Stimulated activated CD8-positive, alpha-beta memory T cell treated with anti-CD3 and anti-CD28 coated beads, Interleukin-2, amount 100 ng/mL, for 1 hour (primary cell): Measurements from ENCODE around the gene OR1N2.
"Not testable (repeated sequence)": the region's sequence is repeated elsewhere in the genome, so short reads cannot be mapped to it uniquely, and the experiment has no call there.

Source experiments
- DNase-seq, 2 donors: peaks; one replicate each; pipeline ENCODE4 v3.0.0-alpha.2; 2020; ENCODE audit warnings: low read depth in 2 of 2

OR1N2 gene

GRCh38 chr9:122552812-122553211 is at the start of gene OR1N2:
OR1N2 (plus strand) TSS chr9:122553112; CDS start chr9:122553212, 100 bp downstream.
- DNase-seq: no peak

- DNase-seq: no peak
These were observed 45.9 kb upstream of the OR1N2 start for GRCh38 chr9:122506964-122507363.

- DNase-seq: no peak
These were observed 42.4 kb upstream of the OR1N2 start, which contains the start of gene OR1J2 for GRCh38 chr9:122510502-122510901. OR1J2 (plus strand) TSS chr9:122510802; CDS start chr9:122510802, 0 bp downstream.

- DNase-seq: no peak
These were observed 34.7 kb upstream of the OR1N2 start for GRCh38 chr9:122518226-122518625.

GRCh38 chr9:122518841-122519240 is 34.1 kb upstream of the OR1N2 start, which contains the start of gene OR1J4:
OR1J4 (plus strand) TSS chr9:122519141; CDS start chr9:122519141, 0 bp downstream.
- DNase-seq: no peak

- no peak for DNase-seq
These were observed 33.5 kb upstream of the OR1N2 start for GRCh38 chr9:122519376-122519775.

- DNase-seq: no peak
These were observed 26.3 kb upstream of the OR1N2 start for GRCh38 chr9:122526602-122527001.

GRCh38 chr9:122527193-122527592 is 25.7 kb upstream of the OR1N2 start, which contains the start of gene OR1N1:
OR1N1 (minus strand) TSS chr9:122527293; CDS start chr9:122527293, 0 bp downstream.
- no peak for DNase-seq

- not testable (repeated sequence) for DNase-seq
These were observed 21.8 kb upstream of the OR1N2 start for GRCh38 chr9:122531157-122531556.

- DNase-seq: no peak
These were observed 16.8 kb upstream of the OR1N2 start for GRCh38 chr9:122536134-122536533.

- DNase-seq: not testable (repeated sequence)
These were observed 15.8 kb upstream of the OR1N2 start for GRCh38 chr9:122537066-122537465.

GRCh38 chr9:122538757-122539156 is 14.2 kb upstream of the OR1N2 start:
- no peak for DNase-seq

GRCh38 chr9:122546196-122546595 is 6.7 kb upstream of the OR1N2 start:
- DNase-seq: no peak

GRCh38 chr9:122551371-122551770 is 1.5 kb upstream of the OR1N2 start:
- DNase-seq: no peak

GRCh38 chr9:122561446-122561845 is 8.5 kb downstream of the OR1N2 start:
- no peak for DNase-seq

GRCh38 chr9:122562134-122562760 is 9.3 kb downstream of the OR1N2 start:
- DNase-seq: no peak

GRCh38 chr9:122567901-122568300 is 15.0 kb downstream of the OR1N2 start:
- no peak for DNase-seq

GRCh38 chr9:122572456-122572855 is 19.5 kb downstream of the OR1N2 start:
- no peak for DNase-seq

GRCh38 chr9:122579874-122580273 is 27.0 kb downstream of the OR1N2 start:
- DNase-seq: no peak

GRCh38 chr9:122580360-122580759 is 27.4 kb downstream of the OR1N2 start:
- no peak for DNase-seq

- DNase-seq: not testable (repeated sequence)
These were observed 30.4 kb downstream of the OR1N2 start, which contains the start of gene OR1L8 for GRCh38 chr9:122583284-122583683. OR1L8 (minus strand) TSS chr9:122583384; CDS start chr9:122568477, 14,907 bp downstream.
